Right atrium auricular region (tissue), 2 donors: ENCODE results near the gene SUSD5. TPM values are rescaled to one million over a fixed set of nuclear protein-coding genes. Genes with fewer than 3 reads are reported as not detected.
"Not testable (repeated sequence)": the region's sequence is repeated elsewhere in the genome, so short reads cannot be mapped to it uniquely, and the experiment has no call there.

ENCODE experiments used
- DNase-seq: peaks from one replicate; pipeline ENCODE4 v3.0.0-alpha.2; 2019; ENCODE audit warnings: low spot score
- H3K27ac ChIP-seq, 2 donors: fragments of 200-600 bp; sonication (generic); 1 replicate in 1 of 2; 2 replicates in 1 of 2; pipeline ENCODE4 v1.5.1; 2016 to 2019
- H3K27me3 ChIP-seq, 2 donors: fragments of 200-600 bp; sonication (generic); one replicate each; pipeline versions ENCODE4 v1.5.1 to v1.6.0; 2017 to 2019
- H3K36me3 ChIP-seq: fragments of 200-600 bp; sonication (generic); one replicate; pipeline ENCODE4 v1.5.1; 2016
- H3K4me1 ChIP-seq, 2 donors: fragments of 200-600 bp; sonication (generic); one replicate each; pipeline versions ENCODE4 v1.5.1 to v1.6.0; 2017 to 2019
- H3K4me3 ChIP-seq, 2 donors: fragments of 200-600 bp; sonication (generic); 1 replicate in 1 of 2; 2 replicates in 1 of 2; pipeline ENCODE4 v1.5.1; 2017 to 2019; ENCODE audit warnings: mild to moderate bottlenecking in 1 of 2, moderate library complexity in 1 of 2
- H3K9me3 ChIP-seq, 2 donors: fragments of 200-600 bp; sonication (generic); one replicate each; pipeline ENCODE4 v1.5.1; 2019
- CTCF ChIP-seq, 2 donors: fragments of 200-600 bp; sonication (generic); IDR thresholded peaks; one replicate each; pipeline ENCODE4 v1.5.1; 2019; ENCODE audit warnings: antibody characterized with exemption in 2 of 2
- total RNA-seq, 2 donors: library from RNA; depleted of rRNA; stranded (reverse); fragments of >200 nt; gene quantifications; one replicate each; pipeline ENCODE4 v1.1.0, GENCODE V29; 2016

SUSD5 gene
- total RNA-seq, 2 donors from 2014 or later = 1.1 to 1.7 TPM

DNA sequence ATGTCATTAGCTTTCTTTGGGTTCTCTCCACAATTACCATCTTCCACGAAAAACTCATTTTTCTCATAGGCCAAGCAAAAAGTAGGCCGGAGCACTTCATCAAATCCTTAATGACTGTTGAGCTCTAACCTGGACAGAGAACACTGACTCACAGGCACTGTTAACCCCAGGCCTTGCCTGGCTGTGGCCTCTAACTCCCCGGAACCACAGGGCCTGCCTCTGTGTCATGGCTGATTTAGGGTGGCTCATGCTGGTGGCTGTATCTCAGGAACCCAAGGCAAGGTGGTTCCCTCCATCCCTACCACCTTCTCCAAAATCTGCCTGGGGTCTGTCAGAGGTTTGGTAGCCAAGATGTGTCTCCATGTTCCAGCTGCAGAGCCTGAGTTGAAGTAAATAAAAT lies 101.1 kb downstream of the SUSD5 start:
- no peak for TF ChIP-seq CTCF (IDR thresholded peaks at IDR 0.05)
- no peak overlapping the region for H3K27ac ChIP-seq
- H3K4me3 ChIP-seq = no peak overlapping the region
- H3K9me3 ChIP-seq = no peaks in the 10 kb centered on the region
- DNase-seq = no peak
- no peaks in the 10 kb centered on the region for H3K27me3 ChIP-seq
- peaks cover 0 to 26% of the 10 kb centered on the region in 2 donors for H3K4me1 ChIP-seq
- peaks cover 11% of the 10 kb centered on the region for H3K36me3 ChIP-seq

DNA sequence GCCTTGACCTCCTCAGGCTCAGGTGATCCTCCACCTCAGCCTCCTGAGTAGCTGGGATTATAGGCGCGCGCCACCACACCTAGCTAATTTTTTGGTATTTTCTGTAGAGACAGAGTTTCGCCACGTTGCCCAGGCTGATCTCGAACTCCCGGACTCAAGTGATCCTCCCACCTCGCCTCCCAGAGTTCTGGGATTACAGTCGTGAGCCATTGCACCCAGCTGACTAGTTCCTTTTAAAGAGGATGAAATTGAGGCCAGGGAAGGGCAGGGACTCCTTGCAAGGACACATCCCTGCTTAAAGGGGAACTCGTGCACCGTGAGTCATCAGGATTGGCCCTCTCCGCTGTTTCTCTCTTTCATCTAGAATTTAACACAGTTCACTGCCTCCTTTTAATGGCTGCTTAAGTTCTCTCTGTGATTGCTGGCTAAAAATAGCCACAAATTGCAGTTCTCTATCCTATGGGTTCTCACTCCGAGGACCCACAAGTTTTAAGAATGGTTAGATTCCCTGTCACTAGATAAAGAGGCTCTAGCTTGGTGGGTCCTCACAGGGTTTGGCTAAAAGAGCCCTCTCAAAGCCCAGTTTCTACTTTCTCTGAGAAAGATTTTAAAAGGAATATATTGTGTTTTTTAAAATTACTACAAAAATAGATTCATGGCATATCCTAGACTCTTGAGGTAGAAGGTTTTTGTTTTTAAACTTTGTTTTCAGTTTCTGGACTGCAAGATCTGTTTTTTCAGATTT lies 103.4 kb downstream of the SUSD5 start:
- DNase-seq = peak; percentile 92
- Histone ChIP-seq H3K27ac (peak overlapping the region; percentile 97 to 98), H3K4me3 (peak overlapping the region; percentile 67 to 75), H3K9me3 (no peaks in the 10 kb centered on the region), H3K36me3 (no peaks in the 10 kb centered on the region), H3K27me3 (no peaks in the 10 kb centered on the region), H3K4me1 (peaks cover 0 to 26% of the 10 kb centered on the region in 2 donors)
- no peak for TF ChIP-seq CTCF (IDR thresholded peaks at IDR 0.05)

GRCh38 chr3:33114622-33115023 lies 104.0 kb downstream of the SUSD5 start:
- no peak for TF ChIP-seq CTCF (IDR thresholded peaks at IDR 0.05)
- peak overlapping the region; percentile 67 to 75 for H3K4me3 ChIP-seq
- peak overlapping the region; percentile 97 to 98 for H3K27ac ChIP-seq
- DNase-seq = no peak
- H3K27me3 ChIP-seq = no peaks in the 10 kb centered on the region
- H3K9me3 ChIP-seq = no peaks in the 10 kb centered on the region
- peaks cover 0 to 26% of the 10 kb centered on the region in 2 donors for H3K4me1 ChIP-seq
- H3K36me3 ChIP-seq = no peaks in the 10 kb centered on the region

DNA sequence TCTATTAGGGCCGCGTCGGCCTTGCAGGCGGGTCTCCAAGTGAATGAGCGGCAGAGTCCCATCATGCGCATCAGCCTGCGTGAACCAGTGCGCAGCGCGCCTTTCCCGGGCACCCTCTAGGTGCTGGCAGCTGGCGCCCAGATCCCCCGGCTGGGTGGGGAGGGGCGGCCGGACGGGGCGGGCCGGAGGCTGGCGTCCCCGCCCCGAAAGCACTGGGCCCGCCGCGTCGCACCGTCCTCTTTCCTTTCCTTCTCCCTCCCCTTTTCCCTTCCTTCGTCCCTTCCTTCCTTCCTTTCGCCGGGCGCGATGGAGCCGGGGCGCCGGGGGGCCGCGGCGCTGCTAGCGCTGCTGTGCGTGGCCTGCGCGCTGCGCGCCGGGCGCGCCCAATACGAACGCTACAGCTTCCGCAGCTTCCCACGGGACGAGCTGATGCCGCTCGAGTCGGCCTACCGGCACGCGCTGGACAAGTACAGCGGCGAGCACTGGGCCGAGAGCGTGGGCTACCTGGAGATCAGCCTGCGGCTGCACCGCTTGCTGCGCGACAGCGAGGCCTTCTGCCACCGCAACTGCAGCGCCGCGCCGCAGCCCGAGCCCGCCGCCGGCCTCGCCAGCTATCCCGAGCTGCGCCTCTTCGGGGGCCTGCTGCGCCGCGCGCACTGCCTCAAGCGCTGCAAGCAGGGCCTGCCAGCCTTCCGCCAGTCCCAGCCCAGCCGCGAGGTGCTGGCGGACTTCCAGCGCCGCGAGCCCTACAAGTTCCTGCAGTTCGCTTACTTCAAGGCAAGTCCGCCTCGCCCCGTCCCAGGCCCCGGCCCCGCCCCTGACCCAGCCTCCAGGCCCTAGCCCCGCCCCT lies 104.6 kb downstream of the SUSD5 start, which contains the start of gene CRTAP:
Gene CRTAP, plus strand, starts transcription at position 243 of the 850 bp plus-strand sequence. Its CDS starts 64 bp downstream, at position 307.
- Histone ChIP-seq H3K27me3 (no peaks in the 10 kb centered on the region), H3K27ac (peak within 1 kb of the TSS; percentile 97 to 98), H3K9me3 (no peaks in the 10 kb centered on the region), H3K4me1 (peaks cover 0 to 26% of the 10 kb centered on the region in 2 donors), H3K4me3 (peak within 1 kb of the TSS; percentile 67 to 75), H3K36me3 (no peaks in the 10 kb centered on the region)
- TF ChIP-seq CTCF (IDR thresholded peaks at IDR 0.05) = no peak
- peak; percentile 96 for DNase-seq

GRCh38 chr3:33111581-33111980 lies 107.0 kb downstream of the SUSD5 start:
- no peak for TF ChIP-seq CTCF (IDR thresholded peaks at IDR 0.05)
- H3K36me3 ChIP-seq = no peaks in the 10 kb centered on the region
- peaks cover 0 to 26% of the 10 kb centered on the region in 2 donors for H3K4me1 ChIP-seq
- no peak overlapping the region for H3K27ac ChIP-seq
- H3K4me3 ChIP-seq = no peak overlapping the region
- no peaks in the 10 kb centered on the region for H3K9me3 ChIP-seq
- no peak for DNase-seq
- H3K27me3 ChIP-seq = no peaks in the 10 kb centered on the region

GRCh38 chr3:33106854-33107253 lies 111.8 kb downstream of the SUSD5 start:
- not testable (repeated sequence) for H3K27ac ChIP-seq, H3K27me3 ChIP-seq, H3K36me3 ChIP-seq, H3K4me1 ChIP-seq, H3K4me3 ChIP-seq, DNase-seq, H3K9me3 ChIP-seq
